H7 (cell line): ENCODE measurements around the gene IPPK. TPM values are rescaled to one million over a fixed set of nuclear protein-coding genes. Genes with fewer than 3 reads are reported as not detected.

Experiments
- DNase-seq: peaks from one replicate; pipeline ENCODE4 v3.0.0; 2012
- H3K27me3 ChIP-seq: 2 replicates; pipeline ENCODE4 v1.6.0; 2011; ENCODE audit warnings: mild to moderate bottlenecking, low read length; ENCODE audit not compliant: control insufficient read depth, insufficient read depth
- H3K36me3 ChIP-seq: replicated peaks from 2 replicates; pipeline ENCODE4 v1.5.1; 2011; ENCODE audit warnings: low read length; ENCODE audit not compliant: control insufficient read depth, insufficient read depth
- H3K4me3 ChIP-seq: 2 replicates; pipeline ENCODE4 v1.5.1; 2011; ENCODE audit warnings: low read depth, mild to moderate bottlenecking, control low read depth, low read length, moderate library complexity; ENCODE audit not compliant: insufficient read depth
- total RNA-seq: library from RNA; depleted of rRNA; stranded (reverse); fragments of >200 nt; shearing (Covaris generic); gene quantifications from 2 replicates; pipeline ENCODE4 v1.2.3, GENCODE V29; 2014

The IPPK gene
- total RNA-seq, 1 experiment from 2014 or later: 10.6 TPM

DNA sequence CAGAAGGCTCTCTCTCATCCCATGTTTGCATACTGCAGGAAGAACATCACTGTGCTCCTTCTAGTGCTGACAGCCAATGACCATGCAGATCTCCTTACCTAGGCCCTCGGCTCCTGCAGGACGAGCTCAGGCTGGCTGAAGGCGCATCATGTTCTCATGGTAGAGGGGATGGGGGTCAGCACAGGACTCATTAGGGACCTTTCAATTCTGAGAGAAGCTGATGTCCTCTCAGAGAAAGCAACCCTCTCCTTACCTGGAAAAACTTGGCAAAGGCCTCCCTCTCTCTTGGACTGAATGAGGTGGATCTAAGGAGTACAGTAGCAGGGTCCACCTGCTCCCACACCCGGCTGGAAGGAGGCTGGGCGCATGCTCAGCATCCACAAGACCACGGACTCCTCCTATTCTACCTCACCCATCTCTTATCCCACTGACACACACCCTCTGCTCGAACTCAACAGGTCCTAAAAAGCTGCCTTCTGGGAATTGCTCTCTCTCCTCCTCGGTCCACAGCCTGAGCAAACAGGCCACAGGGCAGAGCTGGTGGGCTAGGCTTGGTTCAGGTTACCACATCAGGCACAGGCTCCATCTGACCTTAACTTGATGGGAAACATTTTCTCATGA is 2.9 kb downstream of the IPPK start:
- H3K36me3 ChIP-seq: peaks cover 2% of the 10 kb centered on the region
- no peaks in the 10 kb centered on the region for H3K27me3 ChIP-seq
- no peak for DNase-seq
- no peak overlapping the region for H3K4me3 ChIP-seq

DNA sequence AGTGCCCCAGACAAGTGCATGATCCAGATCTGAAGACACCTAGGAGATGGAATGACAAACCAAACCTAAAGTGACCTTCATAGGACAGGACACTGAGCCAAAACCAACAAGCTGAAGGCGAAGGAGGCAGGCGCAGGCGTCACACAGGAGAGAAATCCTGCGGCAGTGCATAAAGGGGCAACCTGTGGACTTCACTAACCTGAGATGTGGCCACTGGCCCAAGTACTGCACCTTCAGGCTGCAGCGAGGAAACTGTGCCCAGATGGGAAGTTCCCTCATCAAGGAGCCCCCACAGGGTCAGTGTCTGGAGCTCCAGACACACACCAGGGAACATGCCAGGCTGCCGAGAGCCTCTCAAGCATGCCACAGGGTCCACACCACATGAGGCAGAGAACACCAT is 3.7 kb downstream of the IPPK start:
- Histone ChIP-seq H3K36me3 (peaks cover 2% of the 10 kb centered on the region), H3K4me3 (no peak overlapping the region), H3K27me3 (no peaks in the 10 kb centered on the region)
- no peak for DNase-seq

DNA sequence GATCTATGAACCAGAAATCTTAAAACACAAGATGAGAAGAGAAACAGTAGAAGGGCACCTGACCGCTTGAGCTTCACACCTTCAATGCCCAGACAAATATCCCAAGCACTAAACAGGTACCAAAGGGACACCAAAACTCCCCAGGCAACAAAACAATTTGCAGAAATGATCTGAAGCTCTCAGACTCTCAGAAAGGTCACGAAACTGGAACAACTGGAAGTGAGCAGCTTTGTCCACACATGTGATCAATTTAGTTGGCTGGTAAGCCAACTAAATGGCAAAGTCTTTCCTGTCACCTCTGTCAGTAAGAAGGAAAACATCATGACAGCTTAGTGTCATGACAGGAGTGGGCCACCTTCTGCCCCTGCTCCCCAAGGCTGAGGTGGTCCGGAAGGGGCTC is 4.1 kb downstream of the IPPK start:
- no peak overlapping the region for H3K4me3 ChIP-seq
- no peaks in the 10 kb centered on the region for H3K27me3 ChIP-seq
- peaks cover 2% of the 10 kb centered on the region for H3K36me3 ChIP-seq
- no peak for DNase-seq

DNA sequence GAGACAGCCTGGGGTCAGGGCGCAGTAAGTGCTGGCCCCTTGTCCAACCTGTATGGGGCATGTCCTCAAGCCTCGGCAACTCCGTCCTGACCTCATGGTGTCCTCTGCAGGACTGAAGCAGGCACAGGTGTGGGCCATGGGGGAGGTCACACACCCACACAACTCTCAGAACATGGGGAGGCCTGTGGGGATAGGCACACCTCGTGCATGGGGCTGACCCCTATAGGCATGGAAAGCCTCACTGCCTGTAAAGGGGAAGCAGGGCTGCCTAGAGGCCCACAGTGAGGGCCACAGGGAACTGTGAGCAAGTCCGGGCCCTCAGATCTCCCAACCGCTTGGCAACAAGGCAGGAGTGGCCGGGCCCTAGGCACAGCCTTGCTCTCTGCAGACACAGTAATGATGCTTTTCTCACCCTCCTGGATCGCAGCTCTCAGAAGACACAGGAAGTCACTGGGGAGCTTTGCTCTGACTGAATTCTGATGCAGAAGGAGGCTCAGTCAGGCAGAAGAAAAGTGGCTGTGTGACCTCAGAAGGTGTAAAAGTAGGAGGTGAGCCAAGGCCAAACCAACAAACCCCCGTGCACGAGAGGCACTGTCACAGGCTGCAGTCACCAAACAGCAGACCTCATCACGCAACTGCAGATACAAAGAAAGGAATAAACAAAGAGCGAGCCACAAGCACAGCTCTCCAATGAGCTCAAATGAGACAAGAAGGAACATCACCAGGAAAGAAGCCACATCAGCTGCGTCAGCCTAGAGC is 5.4 kb downstream of the IPPK start:
- DNase-seq: peak; percentile 48
- Histone ChIP-seq H3K27me3 (no peaks in the 10 kb centered on the region), H3K4me3 (no peak overlapping the region), H3K36me3 (peaks cover 2% of the 10 kb centered on the region)

DNA sequence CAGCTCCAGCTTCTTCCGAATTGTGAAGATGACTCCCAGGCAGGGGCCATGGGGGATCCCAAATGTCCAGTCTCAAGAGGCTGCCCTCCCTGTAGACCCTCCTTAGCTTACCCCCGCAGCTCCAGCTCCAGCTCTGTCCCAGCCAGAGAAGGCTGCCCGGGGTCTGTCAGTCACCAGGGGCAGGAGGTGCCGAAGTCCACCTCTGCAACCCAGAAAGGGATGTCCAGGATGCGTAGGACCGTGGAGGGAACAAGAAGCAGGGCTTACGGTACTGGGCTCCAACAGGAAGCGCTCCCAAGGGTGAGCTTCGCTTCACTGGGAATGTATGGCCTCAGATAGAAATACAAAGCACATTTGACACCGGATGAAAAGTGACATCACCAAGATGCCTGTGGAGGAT is 6.0 kb downstream of the IPPK start:
- H3K36me3 ChIP-seq: peaks cover 2% of the 10 kb centered on the region
- H3K4me3 ChIP-seq: no peak overlapping the region
- DNase-seq: no peak
- no peaks in the 10 kb centered on the region for H3K27me3 ChIP-seq

DNA sequence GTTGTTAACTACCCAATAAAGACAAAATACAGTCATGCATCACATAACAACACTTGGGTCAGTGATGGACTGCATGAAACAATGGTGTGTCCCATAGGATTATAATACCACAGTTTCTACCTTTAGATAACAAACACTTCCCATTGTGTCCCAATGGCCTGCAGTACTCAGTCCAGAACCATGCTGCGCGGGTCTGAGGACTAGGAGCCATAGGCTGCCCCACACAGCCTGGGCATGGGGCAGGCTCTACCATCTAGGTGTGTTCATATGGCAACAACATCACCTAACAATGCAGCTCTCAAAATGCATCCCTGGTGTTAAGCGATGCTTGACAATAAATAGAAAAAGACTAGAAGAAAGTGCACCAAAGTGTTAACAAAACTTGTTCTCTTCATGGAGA is 6.8 kb downstream of the IPPK start:
- no peaks in the 10 kb centered on the region for H3K27me3 ChIP-seq
- H3K4me3 ChIP-seq: no peak overlapping the region
- peaks cover 3% of the 10 kb centered on the region for H3K36me3 ChIP-seq
- no peak for DNase-seq

DNA sequence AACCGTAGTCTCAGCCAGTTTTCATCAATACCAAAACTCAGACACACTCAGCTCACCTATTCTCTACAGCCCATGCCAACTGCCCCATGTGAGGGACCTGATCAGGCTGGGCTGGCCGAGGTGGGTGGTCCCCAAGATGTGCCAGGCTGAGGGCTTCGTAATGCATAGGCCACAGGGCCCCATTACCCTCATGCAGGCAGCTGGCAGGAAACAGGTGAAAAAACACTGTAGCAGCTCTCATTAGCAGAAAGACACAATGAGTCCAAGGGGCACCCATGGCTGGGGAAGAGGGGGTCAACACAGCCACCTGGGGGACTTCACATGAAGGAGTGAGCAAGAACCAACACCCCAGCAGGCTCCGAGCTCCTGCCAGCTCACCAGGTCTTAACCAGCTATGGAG is 8.2 kb downstream of the IPPK start:
- H3K27me3 ChIP-seq: no peaks in the 10 kb centered on the region
- H3K36me3 ChIP-seq: peaks cover 1% of the 10 kb centered on the region
- DNase-seq: no peak
- no peak overlapping the region for H3K4me3 ChIP-seq

DNA sequence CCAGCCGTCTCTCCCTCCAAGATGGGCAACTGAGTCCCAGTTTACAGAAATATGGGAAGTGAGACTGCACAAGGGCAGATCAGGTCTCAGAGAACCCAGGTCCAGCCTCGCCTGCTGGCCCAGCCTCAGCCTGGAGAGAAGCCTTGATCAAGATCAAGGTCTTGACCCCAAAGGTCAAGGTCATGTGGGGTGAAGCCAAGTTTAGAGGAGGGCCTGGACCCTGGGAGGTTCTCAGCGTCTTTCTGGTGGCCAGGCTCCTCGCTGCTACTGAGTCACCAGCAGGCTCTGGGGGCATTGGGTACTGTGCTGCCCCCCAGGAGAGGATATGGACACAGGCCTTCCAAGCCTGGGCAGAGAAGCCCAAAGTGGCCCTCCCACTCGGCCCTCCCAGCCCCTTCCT is 8.8 kb downstream of the IPPK start:
- DNase-seq: no peak
- Histone ChIP-seq H3K27me3 (no peaks in the 10 kb centered on the region), H3K4me3 (no peak overlapping the region), H3K36me3 (peaks cover 1% of the 10 kb centered on the region)

DNA sequence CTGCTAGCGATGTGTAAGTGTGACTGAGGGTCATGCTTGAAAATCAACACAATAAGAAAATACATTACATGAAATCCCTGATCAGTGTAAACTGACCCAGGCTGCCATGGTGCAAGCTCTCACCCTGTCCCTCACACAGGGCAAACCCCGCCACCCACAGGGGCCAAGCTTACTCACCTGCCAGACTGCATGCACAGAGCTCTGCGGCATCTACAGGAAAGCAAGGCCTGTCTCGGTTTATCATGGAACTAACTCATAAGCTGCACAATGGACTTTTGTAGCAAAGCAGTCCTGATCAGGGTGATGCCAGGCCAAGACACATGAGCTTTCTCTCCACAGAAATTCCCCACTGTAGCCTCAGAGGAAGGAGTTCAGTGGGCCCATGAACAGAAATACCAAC is 9.7 kb downstream of the IPPK start:
- H3K36me3 ChIP-seq: peaks cover 1% of the 10 kb centered on the region
- DNase-seq: peak; percentile 43
- H3K4me3 ChIP-seq: no peak overlapping the region
- no peaks in the 10 kb centered on the region for H3K27me3 ChIP-seq

DNA sequence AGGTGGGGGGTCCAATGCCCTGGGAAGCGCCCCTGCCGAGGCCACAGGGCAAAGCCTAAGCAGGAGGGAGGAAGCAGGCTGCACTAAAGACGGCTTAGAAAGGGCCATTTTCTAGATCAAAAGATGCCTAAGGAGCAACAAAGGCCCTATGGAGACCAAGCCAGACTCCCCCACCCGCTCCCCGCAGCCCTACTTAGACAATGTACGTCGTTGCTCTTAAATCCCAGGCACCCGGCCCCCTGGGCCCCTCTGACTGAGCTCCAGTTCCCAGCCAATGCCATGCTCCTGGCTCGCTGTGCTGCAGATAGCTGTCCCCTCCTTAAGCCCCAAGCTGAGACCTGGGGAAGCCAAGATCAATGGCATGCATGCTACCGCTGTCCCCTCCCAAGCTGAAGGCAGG is 10.3 kb downstream of the IPPK start:
- Histone ChIP-seq H3K4me3 (no peak overlapping the region), H3K27me3 (no peaks in the 10 kb centered on the region), H3K36me3 (peaks cover 1% of the 10 kb centered on the region)
- peak; percentile 77 for DNase-seq

DNA sequence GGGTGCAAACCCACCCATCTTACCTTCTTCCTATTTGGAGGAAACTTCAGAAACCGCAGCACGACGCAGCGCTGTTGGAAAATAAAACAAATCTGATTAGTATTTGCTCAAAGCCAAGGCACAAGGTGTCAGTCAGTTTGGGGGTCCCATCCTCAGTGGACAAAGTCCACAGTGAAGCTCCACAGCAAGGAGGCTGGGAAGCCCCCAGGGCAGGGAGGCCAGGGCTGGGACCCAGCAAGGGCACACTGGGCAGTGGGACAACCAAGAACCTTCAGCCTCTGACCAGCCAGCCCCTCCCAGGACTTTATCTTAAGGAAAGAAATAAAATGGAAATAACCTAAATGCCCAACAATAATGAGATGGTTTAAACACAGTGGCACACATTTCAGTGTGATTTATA is 11.3 kb downstream of the IPPK start:
- Histone ChIP-seq H3K4me3 (no peak overlapping the region), H3K27me3 (no peaks in the 10 kb centered on the region), H3K36me3 (peaks cover 1% of the 10 kb centered on the region)
- no peak for DNase-seq

DNA sequence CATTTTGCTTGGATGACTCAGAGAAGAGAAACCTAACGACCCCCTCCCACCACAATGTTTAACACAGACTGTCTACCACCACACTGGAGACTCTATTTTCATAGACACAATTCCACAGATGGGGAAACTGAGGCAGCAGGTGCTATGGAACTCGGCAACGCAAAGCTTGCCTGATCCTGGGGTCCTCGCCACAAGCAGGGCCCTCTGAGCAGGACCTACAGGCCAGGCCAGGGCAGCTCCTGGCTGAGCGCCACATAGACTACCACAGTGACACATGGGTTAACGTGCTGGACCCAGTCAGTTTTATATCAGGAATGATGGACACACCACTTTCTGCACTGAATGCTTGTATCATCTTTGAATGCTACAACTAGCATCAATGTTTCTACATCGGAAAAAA is 11.8 kb downstream of the IPPK start:
- no peak for DNase-seq
- no peak overlapping the region for H3K4me3 ChIP-seq
- no peaks in the 10 kb centered on the region for H3K27me3 ChIP-seq
- H3K36me3 ChIP-seq: peaks cover 1% of the 10 kb centered on the region

DNA sequence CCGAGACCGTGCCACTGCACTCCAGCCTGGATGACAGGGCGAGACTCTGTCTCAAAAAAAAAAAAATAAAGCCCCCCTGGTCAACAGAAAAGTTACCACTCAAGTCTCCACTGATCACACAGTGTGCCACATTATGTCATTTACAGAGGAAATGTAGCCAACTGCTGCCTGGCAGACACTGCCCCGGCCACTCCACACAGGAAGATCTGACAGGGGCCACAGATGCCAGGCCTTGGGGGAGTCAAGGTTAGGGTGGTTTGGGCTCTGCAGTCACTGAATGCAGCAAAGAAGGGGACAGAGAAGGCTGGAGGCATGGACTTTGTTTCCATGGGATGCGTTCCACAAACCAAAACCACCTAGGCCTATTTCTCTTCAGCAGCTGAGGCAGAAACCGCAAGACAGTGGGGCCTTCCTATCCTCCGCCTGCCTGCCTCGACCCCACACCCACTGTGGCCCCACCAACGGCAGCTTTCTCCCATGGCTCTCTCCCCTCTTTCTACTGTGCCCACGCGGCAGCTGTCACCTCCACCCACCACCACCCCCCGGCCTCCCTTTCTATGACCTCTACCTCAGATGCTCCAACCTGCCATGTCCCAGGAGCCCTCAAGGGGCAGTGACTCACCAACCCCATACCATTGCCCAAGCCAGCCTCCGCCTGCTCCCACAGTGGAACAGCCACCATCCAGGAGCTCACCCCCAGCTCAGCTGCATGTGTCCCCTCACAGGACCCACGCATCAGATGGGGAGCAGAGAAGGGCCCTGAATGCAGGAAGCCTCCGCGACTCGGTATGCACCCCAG is 12.4 kb downstream of the IPPK start:
- Histone ChIP-seq H3K4me3 (no peak overlapping the region), H3K27me3 (no peaks in the 10 kb centered on the region), H3K36me3 (peaks cover 1% of the 10 kb centered on the region)
- DNase-seq: peak; percentile 80

DNA sequence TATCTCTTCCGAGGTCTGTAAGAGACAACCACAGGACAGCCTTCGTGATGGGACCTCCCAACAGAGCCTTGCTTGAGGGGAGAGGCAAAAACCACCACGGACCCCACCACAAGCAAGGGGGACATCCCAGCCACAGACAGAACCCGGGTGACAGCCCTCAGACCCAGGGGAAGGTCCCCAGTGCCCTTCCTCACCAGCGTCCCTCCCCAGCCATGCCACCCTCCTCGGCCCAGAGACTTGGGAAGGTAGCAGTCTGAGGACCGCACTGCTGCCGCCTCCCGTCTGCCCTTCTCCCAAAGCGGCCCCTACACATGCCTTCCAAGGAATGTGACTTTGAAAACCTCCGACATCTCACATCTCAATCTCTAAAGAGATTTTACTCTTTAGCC is 13.4 kb downstream of the IPPK start:
- Histone ChIP-seq H3K27me3 (no peaks in the 10 kb centered on the region), H3K4me3 (no peak overlapping the region), H3K36me3 (peaks cover 1% of the 10 kb centered on the region)
- peak; percentile 33 for DNase-seq
